Fibroblast of villous mesenchyme (primary cell): Measurements from ENCODE around the gene SLC24A5. TPM values are rescaled to one million over a fixed set of nuclear protein-coding genes. Genes with fewer than 3 reads are reported as not detected.

Experiments used
- DNase-seq: peaks from one replicate; pipeline ENCODE4 v3.0.0-alpha.2; 2010; ENCODE audit warnings: low read depth
- H3K4me3 ChIP-seq: 2 replicates; pipeline ENCODE4 v1.5.1; 2011; ENCODE audit warnings: low read depth, mild to moderate bottlenecking, low read length
- CTCF ChIP-seq: IDR thresholded peaks from 2 replicates; pipeline ENCODE4 v1.5.1; 2012; ENCODE audit warnings: low read depth, mild to moderate bottlenecking, low read length; ENCODE audit not compliant: insufficient read depth
- total RNA-seq: library from RNA; depleted of rRNA; stranded (reverse); fragments of >200 nt; gene quantifications from 2 replicates; pipeline ENCODE4 v1.2.3, GENCODE V29; 2012

Gene SLC24A5
- total RNA-seq, 1 donor = not detected

- peak within 1 kb of the TSS; percentile 59 for H3K4me3 ChIP-seq
- peak; percentile 30 for DNase-seq
- no peak for TF ChIP-seq CTCF
These were observed 57.2 kb downstream of the SLC24A5 start, which contains the start of gene MYEF2 for GRCh38 chr15:48177766-48178647. Gene MYEF2, minus strand, starts transcription at chr15:48178295. Its CDS starts 58 bp downstream, at chr15:48178237.

- no peak overlapping the region for H3K4me3 ChIP-seq
- TF ChIP-seq CTCF = no peak
- no peak for DNase-seq
These were observed 57.8 kb downstream of the SLC24A5 start for GRCh38 chr15:48178648-48178931.

DNA sequence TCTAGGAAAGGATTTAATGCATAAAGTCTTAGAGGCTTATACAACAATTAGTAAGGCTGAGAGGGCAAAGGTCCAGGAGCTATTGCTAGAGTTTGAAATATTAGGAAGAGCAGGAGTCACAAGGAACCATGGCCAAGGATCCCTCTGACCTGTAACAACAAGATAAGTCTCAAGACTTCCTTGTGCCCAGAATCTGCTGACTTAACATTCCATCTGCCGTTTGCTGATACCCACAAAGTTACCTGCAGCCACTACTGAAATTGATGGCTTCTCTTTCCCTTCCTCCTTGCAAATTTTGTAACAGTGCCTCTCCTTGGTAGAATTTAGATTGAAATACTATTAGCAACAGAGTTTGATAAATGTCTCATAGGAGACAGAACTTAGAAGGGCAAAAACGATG is 62.0 kb downstream of the SLC24A5 start:
- TF ChIP-seq CTCF = no peak
- no peak overlapping the region for H3K4me3 ChIP-seq
- no peak for DNase-seq

GRCh38 chr15:48185529-48185928 is 64.7 kb downstream of the SLC24A5 start:
- no peak for TF ChIP-seq CTCF
- no peak overlapping the region for H3K4me3 ChIP-seq
- DNase-seq = no peak

GRCh38 chr15:48186271-48186670 is 65.5 kb downstream of the SLC24A5 start:
- TF ChIP-seq CTCF = no peak
- no peak for DNase-seq
- H3K4me3 ChIP-seq = no peak overlapping the region

DNA sequence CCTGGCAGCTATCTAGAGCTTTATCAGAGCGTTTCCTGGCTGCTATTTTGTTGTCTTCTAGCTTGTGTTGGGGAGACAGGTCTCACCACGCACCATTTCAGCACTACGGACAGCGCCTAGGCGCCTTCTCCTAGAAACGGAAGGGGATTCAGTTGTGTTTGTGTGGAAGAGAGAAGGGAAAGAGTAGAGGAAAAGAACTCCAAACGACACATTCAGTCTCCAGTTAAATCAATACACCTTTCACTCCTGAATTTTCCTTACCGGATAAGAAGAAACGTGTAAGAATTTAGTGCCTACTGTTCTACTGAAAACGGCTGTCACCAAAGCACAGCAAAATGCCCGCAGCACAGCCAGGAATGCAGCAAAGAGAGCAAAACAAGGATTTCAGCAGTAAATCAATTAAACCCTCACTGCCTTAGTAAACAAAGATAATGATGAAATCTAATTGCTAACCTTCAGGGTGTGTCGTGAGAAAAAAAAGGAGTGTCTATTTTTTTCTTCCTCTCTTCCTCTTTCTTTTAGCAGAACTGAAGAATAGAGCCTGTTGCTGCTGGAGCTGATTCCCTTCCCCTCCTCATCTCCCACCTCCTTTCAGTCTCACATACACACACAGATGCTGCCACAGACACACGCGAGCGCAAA is 70.3 kb downstream of the SLC24A5 start:
- TF ChIP-seq CTCF = no peak
- no peak overlapping the region for H3K4me3 ChIP-seq
- peak; percentile 69 for DNase-seq
